Gastrocnemius medialis (tissue), 4 donors: ENCODE data around the gene LCK. TPM values are rescaled to one million over a fixed set of nuclear protein-coding genes. Genes with fewer than 3 reads are reported as not detected.

ENCODE experiments used
- ATAC-seq, 2 donors: fragments of 150-250 bp; one replicate each; pipeline ENCODE4 v1.9.1; 2016
- DNase-seq, 2 donors: peaks; one replicate each; pipeline ENCODE4 v3.0.0-alpha.2; 2019
- H3K27ac ChIP-seq, 4 donors: fragments of 200-600 bp; sonication (generic); 1 replicate in 1 of 4; 2 replicates in 3 of 4; pipeline ENCODE4 v1.5.1; 2016 to 2018; ENCODE audit warnings: mild to moderate bottlenecking in 2 of 4, moderate library complexity in 1 of 4
- H3K27me3 ChIP-seq, 3 donors: fragments of 200-600 bp; sonication (generic) in 2 of 3; 1 replicate in 1 of 3; 2 replicates in 2 of 3; pipeline versions ENCODE4 v1.5.1 to v1.6.0; 2016 to 2019; ENCODE audit warnings: mild to moderate bottlenecking in 1 of 3, moderate library complexity in 1 of 3
- H3K36me3 ChIP-seq, 2 donors: fragments of 200-600 bp; sonication (generic) in 1 of 2; one replicate each; pipeline ENCODE4 v1.5.1; 2017 to 2018
- H3K4me1 ChIP-seq, 2 donors: fragments of 200-600 bp; sonication (generic) in 1 of 2; one replicate each; pipeline ENCODE4 v1.5.1; 2016 to 2017; ENCODE audit warnings: mild to moderate bottlenecking in 2 of 2
- H3K4me3 ChIP-seq, 4 donors: fragments of 200-600 bp; sonication (generic) in 3 of 4; 1 replicate in 1 of 4; 2 replicates in 3 of 4; pipeline ENCODE4 v1.5.1; 2016 to 2019; ENCODE audit warnings: mild to moderate bottlenecking in 2 of 4
- H3K9me3 ChIP-seq, 3 donors: fragments of 200-600 bp; sonication (generic) in 2 of 3; 1 replicate in 1 of 3; 2 replicates in 2 of 3; pipeline ENCODE4 v1.5.1; 2016 to 2019
- CTCF ChIP-seq, 5 experiments: fragments of 450-650 bp in 3 of 5; fragments of 200-600 bp in 2 of 5; sonication (generic) in 2 of 5; IDR thresholded peaks in 4 of 5; conservative IDR thresholded peaks in 1 of 5; 1 replicate in 4 of 5; 2 replicates in 1 of 5; pipeline ENCODE4 v1.5.1; 2016 to 2019; ENCODE audit warnings: antibody characterized with exemption in 5 of 5, mild to moderate bottlenecking in 3 of 5, moderate library complexity in 3 of 5
- POLR2A ChIP-seq, 2 donors: fragments of 450-650 bp; IDR thresholded peaks; one replicate each; pipeline ENCODE4 v1.6.1; 2017; ENCODE audit warnings: antibody characterized with exemption in 2 of 2, mild to moderate bottlenecking in 2 of 2, moderate library complexity in 2 of 2
- in situ Hi-C, 4 donors: fragments of 200-750 bp; cut with MboI; loops; one replicate each; pipeline versions ENCODE4 v1.15.0 to v1.8.0; 2017; ENCODE audit warnings: low sequenced_read_pairs in 4 of 4
- intact Hi-C: fragments of 100-400 bp; cut with DNase I; formaldehyde crosslinking; loops from one replicate; pipeline ENCODE4 v1.15.1; 2023; ENCODE audit warnings: low total_unique reads
- total RNA-seq, 4 donors: library from RNA; depleted of rRNA; stranded (reverse); fragments of >200 nt; gene quantifications; one replicate each; pipeline versions ENCODE4 v1.1.0 to v1.2.3, GENCODE V29; 2016

LCK gene
- total RNA-seq, 4 donors from 2014 or later = 0.66 to 1.6 TPM; not detected in 2

GRCh38 chr1:32208891-32209328, 42.2 kb upstream of the LCK start, which contains the start of gene DCDC2B:
TSS of gene DCDC2B (plus strand) at chr1:32209089. CDS start at chr1:32209094, 5 bp downstream.
- intact Hi-C loops = loop anchor here (10.0 kb wide), 1 partner anchor 274 kb away; the partner anchor contains the start of gene PTP4A2
- TF ChIP-seq CTCF (IDR thresholded peaks at IDR 0.05 in 4 of 5, conservative IDR thresholded peaks at IDR 0.05 in 1 of 5) (no peak), POLR2A (IDR thresholded peaks at IDR 0.05) (no peak)
- H3K4me3 ChIP-seq = no peak within 1 kb of the TSS
- no peaks in the 10 kb centered on the region for H3K27me3 ChIP-seq
- H3K4me1 ChIP-seq = peaks cover 10 to 22% of the 10 kb centered on the region in 2 donors
- no peaks in the 10 kb centered on the region for H3K36me3 ChIP-seq
- ATAC-seq = no peak
- H3K9me3 ChIP-seq = no peaks in the 10 kb centered on the region
- DNase-seq = peak in 1 of 2 donors; percentile 42
- H3K27ac ChIP-seq = peak within 1 kb of the TSS in 1 of 4 donors; percentile 5
- in situ Hi-C loops = no loop called here

GRCh38 chr1:32215629-32216480, 35.2 kb upstream of the LCK start:
- TF ChIP-seq POLR2A (IDR thresholded peaks at IDR 0.05) (no peak), CTCF (IDR thresholded peaks at IDR 0.05 in 4 of 5, conservative IDR thresholded peaks at IDR 0.05 in 1 of 5) (peak; percentile 50 to 73 (median 67))
- Histone ChIP-seq H3K4me3 (no peak overlapping the region), H3K9me3 (no peaks in the 10 kb centered on the region), H3K4me1 (peaks cover 0 to 3% of the 10 kb centered on the region in 2 donors), H3K27ac (peak overlapping the region in 1 of 4 donors; percentile 11), H3K36me3 (peaks cover 0 to 29% of the 10 kb centered on the region in 2 donors), H3K27me3 (no peaks in the 10 kb centered on the region)
- peak; percentile 77 to 84 for ATAC-seq
- intact Hi-C loops = loop anchor here (2.0 kb wide), 1 partner anchor 101 kb away; no protein-coding TSS in a partner anchor
- in situ Hi-C loops = no loop called here
- peak in 1 of 2 donors; percentile 35 for DNase-seq

- Histone ChIP-seq H3K9me3 (no peaks in the 10 kb centered on the region), H3K27me3 (no peaks in the 10 kb centered on the region), H3K4me1 (peaks cover 4 to 10% of the 10 kb centered on the region in 2 donors), H3K36me3 (peaks cover 0 to 29% of the 10 kb centered on the region in 2 donors), H3K27ac (no peak overlapping the region), H3K4me3 (no peak overlapping the region)
- ATAC-seq = no peak
- DNase-seq = no peak
- intact Hi-C loops (no loop called here), in situ Hi-C loops (no loop called here)
- no peak for TF ChIP-seq POLR2A (IDR thresholded peaks at IDR 0.05)
- TF ChIP-seq CTCF (IDR thresholded peaks at IDR 0.05 in 4 of 5, conservative IDR thresholded peaks at IDR 0.05 in 1 of 5) = no peak
Measured at GRCh38 chr1:32216566-32216965, 34.5 kb upstream of the LCK start.

- Histone ChIP-seq H3K4me1 (peaks cover 18 to 23% of the 10 kb centered on the region in 2 donors), H3K27me3 (no peaks in the 10 kb centered on the region), H3K27ac (no peak overlapping the region), H3K9me3 (no peaks in the 10 kb centered on the region), H3K4me3 (no peak overlapping the region), H3K36me3 (peaks cover 0 to 35% of the 10 kb centered on the region in 2 donors)
- ATAC-seq (no peak), DNase-seq (no peak)
- TF ChIP-seq POLR2A (IDR thresholded peaks at IDR 0.05) = no peak
- TF ChIP-seq CTCF (IDR thresholded peaks at IDR 0.05 in 4 of 5, conservative IDR thresholded peaks at IDR 0.05 in 1 of 5) = no peak
- intact Hi-C loops = no loop called here
- in situ Hi-C loops = no loop called here
Measured at GRCh38 chr1:32219022-32219421, 32.0 kb upstream of the LCK start.
